DMS153 treated with DMSO at 0.1 percent for 48 hours (cell line): ENCODE results near the gene MVB12B.

Experiments
- DNase-seq: peaks from one replicate; lab custom pipeline; 2025; ENCODE audit not compliant: unreplicated experiment; lab: John Stamatoyannopoulos, UW

Gene MVB12B

DNA sequence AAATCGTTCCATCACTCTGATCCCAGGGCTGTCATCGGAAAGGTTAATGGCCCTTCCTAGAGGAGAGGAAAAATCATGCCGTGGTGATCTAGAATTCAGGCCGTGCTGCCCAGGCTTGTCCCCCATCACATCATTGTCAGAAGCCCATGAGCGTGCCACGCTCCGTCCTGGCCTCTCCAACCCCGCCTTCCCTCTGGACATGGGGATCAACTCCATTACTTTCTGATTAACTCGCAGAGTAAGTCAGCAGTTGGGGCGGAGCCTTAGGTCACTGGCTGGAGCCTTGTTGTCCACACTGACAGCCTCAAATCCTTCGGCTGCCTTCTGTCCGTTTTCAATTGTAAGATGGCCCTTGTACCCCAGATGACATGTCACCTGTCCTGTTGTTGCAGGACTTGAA is 75.0 kb downstream of the MVB12B start:
- DNase-seq = no peak

DNA sequence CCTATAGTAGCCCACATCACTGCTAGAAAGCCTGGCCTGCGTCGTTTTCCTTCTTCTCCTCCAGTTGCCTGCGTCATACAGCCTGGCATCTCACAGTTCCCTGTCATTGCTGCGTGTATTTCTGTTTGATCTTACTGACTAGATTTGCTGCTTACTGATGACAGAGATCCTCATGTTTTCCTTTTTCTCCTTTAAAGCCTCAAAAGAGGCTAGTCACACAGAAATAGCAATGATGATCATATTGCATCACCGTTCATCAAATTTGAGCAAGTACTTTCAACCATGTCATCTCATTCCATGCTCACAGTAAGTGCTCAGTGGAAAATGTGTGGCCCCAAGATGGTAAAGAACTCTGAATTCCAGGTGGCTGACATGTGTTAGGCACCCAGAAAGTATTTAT is 76.8 kb downstream of the MVB12B start:
- no peak for DNase-seq

DNA sequence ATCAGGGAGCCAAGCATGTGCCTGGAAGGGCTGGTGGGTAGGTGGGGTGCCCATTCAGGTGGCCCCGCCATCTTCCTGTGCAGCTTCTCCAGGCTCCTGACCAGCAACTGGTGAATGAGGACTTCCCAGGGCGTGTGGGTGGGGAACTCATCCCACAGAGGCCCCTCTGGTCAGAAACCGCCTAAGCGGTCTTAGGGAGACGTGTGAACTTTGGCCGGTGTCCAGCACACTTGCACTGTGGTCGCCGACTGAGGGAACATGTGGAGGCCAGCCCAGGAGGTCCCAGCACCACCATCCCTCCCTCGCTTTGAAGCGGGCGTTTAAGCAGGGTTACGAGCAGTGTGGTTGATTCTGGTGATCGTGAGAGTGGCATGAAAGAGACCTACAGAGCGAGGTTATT is 77.8 kb downstream of the MVB12B start:
- no peak for DNase-seq

DNA sequence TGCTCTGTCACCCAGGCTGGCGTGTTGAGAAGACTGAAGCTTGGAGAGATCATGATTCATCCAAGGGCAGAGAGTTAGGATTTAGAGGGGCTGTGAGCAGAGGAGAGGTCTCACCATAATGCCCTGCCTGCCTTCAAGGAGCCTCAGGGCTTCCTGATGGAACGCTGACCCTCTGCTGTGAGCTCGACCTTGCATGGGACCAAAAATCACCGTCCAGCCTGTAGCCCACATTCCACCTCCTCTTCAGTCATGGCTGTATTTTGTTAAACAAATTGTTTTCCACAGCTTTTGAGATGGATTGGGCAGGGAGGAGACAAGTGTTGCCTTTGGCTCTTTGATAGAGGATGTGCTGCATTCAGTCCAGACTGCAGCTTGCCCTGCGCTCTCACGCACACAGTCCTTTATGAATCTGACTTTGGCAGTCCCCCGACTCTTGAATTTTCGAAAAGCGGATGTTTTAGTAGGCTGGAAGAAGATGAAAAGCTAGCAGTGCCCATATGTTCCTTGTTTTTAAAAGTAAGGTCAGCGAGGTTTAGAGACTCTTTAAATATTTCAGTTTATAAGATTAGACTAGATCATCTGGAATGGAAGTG is 79.5 kb downstream of the MVB12B start:
- no peak for DNase-seq

DNA sequence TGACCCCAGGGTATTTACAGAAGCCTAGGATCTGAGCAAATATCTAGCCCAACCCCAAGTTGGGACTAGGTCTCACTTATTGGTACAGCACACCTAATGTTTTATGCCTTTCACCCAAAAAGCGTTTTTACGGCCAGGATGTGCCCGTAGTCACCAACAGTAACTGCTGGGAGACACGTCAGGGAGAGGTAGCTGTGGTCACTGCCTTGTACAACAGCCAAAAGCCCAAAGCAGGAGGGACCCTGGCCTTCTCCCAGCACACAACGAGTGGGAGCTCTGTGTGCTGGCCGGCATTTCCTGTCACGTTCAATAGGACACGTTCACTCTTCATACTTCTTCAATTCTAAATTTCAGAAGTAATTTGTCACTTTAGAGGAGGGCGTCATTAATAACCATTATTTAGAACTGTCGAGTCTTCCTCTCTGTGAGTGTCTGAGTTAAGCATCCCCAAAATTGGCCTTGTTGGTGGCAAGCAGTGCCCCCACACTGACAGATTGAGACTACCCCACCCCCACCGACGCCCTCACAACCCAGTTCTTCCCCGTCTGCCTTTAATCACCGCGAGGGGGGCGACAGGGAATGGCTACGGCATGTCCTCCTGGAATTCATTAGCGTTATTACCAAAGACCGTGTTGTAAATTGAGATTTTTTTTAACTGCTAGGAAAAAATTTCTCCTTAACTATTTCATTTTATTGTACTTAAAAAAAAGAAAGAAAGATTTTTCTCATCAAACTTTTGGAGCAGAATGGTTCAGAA is 80.7 kb downstream of the MVB12B start:
- DNase-seq = no peak

DNA sequence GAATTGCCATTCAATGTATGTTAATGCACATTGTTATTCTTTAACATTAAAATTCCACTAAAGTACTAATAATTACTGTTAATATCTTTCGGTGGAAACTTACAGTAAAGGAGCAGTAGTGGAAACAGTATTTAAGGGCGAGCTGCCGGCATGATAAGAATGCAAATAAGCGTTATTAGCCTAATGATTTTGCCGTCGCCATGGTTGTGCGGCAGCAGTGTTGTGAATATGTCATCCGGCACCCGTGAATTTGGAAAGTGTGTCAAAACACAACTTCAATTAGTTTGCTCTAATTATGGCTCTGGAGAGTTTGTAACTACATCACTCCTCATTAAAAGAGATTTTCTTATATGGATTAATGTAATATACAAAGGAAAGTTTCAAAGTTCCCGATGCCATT is 81.4 kb downstream of the MVB12B start:
- DNase-seq = no peak

DNA sequence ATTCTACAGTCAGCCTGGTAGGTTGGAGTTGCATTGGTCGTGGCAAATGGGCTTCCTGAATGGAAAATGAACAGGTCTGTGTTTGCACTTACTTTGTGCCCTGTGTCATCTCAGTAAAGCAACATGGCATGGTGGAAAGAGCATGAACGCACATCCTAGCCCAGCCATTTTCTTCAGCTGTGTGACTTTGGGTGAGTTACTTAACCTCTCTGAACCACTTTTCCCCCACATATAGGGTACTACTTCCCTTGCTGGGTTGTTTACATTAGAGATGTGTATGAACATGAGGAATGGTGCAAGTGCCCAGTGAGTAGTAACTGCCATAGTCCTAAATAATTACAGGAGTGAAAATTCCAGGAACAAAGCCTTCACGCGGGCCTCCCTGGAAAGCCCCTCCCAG is 83.6 kb downstream of the MVB12B start:
- DNase-seq = no peak

DNA sequence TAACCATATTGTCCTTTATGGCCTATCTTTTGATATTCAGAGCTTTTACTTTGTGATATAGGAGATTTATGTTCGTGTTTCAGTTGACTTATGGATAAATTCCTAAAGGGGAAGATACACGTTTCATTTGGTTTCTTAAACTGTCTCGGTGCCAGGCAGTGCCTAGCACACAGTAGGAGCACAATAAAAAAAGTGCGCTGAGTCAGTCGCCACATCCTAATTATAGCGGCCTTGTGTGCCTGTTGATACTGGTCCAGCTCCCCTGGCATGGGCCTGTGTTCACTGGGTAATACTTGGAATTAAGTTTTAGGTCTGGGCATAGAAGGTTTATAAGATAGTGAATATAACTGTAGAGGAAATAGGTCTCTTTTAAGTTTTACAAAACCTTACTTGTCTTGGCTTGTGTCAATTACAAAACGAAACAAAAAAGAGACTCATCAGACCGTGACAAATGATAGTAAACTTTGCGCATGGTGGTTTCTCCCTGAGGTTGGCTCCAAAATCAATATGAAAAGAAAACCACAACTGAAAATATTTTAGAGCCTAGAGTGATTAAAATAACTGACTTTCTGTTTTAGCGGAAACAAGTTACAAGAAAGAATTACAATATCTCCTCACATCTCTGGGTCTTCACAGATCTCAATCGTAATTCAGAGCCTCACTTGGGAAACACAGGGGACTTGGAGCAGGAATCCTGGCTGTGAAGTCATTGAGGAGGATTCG is 84.8 kb downstream of the MVB12B start:
- no peak for DNase-seq

DNA sequence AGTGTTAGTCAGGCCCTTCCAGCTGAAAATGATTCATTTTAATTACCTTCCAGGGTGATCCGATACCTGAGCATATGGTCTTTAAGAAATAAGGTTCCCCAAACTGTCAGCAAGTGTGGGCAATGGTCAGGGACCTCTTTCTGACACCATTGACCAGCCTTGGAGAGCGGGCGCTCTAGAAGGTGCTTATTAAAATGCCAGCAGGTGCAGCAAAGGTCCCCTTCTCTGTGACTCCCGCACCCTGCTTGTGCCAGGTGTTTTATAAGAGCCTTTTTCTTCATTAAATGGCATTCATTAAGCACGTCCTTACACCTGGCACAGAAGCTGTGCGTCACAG is 85.3 kb downstream of the MVB12B start:
- DNase-seq = no peak

DNA sequence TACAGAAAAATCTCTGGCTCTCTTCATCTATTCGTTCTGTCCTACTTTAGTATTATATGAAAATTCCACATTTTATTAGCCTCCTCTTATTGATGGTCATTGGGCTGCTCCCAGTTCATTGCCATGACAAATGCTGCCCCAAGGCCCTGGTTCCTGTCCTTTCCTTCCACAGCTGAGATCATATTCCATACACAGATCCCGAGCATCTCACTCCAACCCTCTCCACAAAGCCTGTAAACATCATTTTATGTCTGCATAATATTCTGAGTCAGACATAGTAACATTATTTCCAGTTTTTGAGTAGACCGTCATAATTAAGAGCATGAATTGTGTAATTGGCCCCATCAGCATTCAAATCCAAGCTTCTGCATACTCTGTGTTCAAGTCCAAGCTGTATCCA is 86.3 kb downstream of the MVB12B start:
- DNase-seq = no peak

DNA sequence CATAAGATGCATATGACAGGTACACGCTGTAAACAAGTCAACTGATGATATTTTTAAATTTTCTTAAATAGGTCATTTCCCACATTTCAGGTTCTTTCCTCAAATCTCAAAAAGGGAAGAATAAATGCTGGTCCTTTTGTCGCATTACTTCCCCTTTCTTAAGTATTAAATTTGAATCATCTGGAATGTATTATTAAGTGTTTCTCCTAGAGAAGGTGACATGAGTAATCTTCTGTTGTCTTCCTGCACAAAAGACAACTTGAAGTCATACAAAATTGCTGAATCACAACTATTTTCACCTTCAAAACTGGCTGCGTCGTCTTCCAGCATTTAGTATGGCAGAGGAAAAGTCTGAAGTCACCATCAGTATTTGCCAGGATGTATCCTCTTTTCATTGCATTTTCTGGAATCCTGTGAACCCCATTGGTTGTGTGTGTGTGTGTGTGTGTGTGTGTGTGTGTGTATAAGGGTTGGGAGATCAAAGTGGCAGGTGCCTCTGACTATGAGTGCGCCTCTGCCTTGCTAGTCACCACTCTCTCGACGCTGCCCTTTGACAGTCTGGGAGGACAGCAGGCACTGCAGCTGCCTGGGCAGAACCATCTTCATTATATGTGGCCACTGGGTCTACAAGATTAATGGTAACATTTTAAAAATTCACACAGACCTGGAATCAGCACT is 86.9 kb downstream of the MVB12B start:
- no peak for DNase-seq

DNA sequence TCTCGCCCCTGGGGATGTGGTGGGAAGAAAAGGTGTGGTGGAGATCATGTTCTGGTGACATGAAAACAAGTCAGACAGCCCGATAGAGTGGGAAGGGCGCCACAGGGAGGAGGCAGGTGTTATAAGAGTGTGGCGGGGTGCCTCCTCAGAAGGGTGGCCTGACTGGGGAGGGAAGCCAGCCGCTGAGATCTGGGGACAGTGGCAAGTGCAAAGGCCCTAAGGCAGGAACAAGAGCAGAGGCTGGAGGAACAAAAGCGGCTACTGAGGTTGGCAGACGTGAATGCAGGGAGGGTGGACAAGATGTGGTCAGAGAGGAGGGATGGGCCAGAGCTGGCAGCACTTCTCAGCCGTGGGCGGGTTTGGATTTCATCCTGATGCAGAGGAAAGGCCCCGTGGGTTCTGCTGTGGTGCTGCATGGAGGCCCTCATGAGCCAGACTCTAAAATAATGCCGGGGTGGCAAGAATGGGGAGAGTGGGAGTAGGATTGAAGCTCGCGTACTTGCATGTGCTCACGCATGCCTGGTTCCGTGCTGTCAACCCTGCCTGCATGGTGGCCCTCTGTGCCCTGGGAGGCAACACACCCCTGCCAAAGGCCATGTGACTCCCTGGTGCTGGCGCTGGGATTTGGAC is 89.2 kb downstream of the MVB12B start:
- DNase-seq = no peak

DNA sequence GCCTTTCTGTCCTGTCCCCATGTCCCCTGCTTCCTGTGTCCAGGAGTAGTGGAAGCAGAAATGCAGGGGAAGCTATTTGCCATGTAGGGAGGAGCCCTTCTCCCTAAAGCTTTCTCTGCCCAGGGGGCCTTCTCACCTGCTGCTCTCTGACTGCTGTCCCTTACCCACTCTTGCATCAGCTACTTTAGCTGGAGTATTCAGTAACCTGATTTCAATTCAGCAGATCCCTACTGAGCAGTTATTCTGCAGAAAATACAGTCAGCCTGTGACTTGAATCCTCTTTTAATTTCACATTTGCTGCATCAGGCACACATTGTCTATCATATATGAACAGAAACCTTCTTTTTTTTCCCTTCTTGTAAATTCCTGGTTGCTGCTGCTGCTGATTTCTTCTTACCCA is 90.4 kb downstream of the MVB12B start:
- DNase-seq = peak; percentile 44

DNA sequence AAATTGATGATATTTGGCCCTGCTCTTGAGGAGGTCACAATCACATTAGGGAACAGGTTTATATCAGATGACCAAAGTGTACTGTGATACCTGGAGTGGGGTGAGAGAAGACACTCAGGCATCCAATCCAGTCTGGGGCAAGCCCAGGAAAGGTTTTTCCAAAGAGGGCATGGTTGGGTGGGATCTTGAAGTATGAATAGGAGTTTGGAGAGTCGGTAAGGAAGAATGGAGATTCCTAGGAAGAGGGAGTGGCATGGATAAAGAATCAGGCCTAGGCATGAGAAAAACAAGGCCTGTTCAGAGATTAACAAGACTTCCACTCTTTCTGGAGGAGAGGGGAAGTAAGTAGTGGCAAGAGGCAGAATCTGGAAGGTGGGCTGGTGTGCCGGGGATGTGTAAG is 91.1 kb downstream of the MVB12B start:
- no peak for DNase-seq

DNA sequence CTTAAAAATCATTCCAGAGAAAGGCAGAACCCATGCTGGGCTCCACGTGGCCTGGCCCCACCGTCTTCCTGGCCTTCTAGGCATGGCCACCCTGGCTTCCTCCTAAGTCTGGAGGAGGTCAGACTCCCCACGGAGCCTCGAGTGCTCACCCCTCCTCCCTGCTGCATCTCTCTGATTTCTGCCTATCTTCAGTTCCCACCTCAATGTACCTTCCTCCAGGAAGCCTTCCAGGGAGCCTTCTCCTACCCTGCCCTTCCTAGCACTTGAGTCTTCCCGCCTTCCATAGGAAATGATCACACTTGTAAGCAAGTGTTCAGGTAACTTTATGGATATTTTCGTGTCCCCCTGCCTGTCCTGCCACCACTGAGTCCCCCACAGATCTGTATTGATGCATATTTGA is 92.0 kb downstream of the MVB12B start:
- no peak for DNase-seq

DNA sequence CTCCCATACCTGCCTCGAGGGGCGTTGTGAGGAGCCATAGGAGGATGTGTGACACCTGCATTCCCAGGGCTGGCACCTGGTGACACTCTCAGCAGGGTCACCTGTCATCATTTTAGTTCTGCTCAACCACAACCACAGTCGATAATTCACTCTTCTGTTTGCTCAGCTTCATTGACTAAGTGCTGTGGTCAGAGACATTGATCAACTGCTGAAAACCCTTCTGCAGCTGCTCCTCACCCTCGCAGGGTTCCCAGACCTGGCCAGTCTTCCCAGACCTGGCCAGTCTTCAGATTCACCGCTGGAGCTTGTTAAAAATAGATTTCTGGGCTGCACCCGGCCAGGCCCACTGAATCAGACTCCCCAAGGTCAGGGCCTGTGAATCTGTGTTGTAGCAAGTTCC is 92.8 kb downstream of the MVB12B start:
- peak; percentile 72 for DNase-seq

DNA sequence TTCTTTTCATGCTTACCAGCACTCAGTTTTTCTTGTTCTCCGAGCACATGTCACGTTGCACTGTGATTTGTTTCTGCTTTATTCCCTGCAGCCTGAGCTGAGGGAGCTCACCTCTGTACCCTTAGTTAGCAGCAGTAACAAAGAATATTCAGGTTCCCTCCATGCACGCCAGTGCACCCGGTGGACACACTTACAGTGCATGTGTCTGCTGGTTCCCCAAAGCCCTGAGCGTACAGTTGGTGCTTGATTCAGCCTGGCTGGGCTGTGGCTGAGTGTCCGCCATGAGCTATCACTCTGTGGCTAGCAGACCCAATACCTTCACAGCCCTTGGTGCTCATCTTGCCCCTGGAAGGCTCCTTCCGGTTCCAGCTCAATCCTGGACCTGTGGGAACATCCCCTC is 93.5 kb downstream of the MVB12B start:
- no peak for DNase-seq

DNA sequence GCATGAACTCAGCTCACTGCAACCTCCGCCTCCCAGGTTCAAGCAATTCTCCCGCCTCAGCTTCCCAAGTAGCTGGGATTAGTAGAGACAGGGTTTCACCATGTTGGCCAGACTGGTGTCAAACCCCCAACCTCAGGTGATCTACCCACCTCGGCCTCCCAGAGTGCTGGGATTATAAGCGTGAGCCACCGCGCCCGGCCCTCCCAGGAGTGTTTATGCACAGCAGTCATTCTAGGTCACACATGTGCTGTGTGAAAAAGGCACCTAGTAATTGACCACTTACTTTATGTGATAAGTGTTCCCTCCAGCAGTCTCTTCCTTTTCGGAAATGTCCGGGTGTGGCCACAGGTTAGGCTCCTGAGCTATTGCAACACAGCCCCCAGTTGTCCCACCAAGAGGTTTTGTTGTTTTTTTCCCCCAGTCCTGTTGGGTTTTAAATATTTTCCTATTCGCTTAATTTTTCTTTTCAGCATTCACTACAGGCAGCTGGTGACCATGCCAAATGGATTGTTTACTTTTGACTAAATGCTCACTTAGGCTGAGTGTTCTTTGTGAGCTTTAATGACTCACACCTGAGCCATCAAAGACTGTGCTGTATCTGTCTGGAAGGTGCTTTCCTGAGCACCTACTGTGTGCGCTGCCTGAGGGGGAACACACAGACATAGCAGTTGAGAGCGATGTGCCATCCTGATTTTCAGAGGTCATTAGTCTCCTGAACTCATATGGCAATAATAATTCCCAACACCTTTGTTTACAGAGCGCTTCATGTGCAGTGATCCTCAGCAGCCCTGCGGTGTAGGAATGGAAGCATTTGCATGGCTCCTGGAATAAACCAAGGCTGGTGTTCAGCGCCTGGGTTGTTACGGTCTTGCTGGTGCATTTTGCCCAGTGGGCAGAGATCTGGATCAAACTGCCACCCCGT is 94.3 kb downstream of the MVB12B start:
- peak; percentile 75 for DNase-seq

DNA sequence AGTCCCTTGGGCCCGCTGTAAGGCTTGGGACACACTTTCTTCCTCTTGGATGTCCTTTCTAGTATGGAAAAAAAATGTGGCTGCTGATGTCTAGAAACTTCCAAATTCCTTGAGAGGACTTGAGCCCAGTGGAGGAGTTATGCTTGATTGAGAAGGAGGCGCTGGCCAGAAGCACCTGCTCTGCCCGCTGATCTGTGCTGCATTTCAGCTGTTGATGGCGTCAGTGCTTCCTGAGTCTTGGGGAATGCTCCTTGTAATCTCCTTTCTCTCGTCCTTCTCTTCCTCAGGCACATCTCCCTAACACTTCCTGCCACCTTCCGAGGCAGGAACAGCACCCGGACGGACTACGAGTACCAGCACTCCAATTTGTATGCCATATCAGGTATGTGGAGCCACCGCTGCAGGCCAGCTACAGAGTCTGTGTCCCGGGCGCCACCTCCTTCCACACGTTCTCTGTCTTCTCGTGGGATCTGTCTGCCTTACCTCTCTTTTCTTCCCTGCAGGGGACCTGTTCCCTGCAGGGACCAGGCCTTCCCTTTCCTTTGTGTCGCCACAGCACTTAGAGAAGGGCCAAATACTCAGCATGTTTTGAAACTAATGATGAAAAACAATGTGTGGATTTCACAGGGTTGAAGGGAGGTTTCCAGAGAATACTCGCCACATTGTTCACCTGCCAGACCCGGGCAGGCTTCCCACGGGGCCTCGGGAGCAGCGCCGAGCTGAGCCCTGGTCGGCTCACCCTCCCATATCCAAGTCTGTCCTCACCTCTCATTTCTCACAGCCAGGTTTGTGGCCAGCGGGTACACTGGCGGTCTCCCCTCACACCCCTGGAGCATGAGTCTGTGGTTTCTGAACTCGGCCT is 95.2 kb downstream of the MVB12B start:
- DNase-seq = peak; percentile 22
